NB4 (cell line): ENCODE measurements around the gene ZNF419.

Experiments used
- DNase-seq: peaks from one replicate; pipeline ENCODE4 v3.0.0; 2010; ENCODE audit warnings: low read depth
- H3K4me3 ChIP-seq: one replicate; pipeline ENCODE4 v1.5.1; 2011; ENCODE audit warnings: mild to moderate bottlenecking, low read depth, low read length, moderate library complexity
- CTCF ChIP-seq: IDR thresholded peaks from one replicate; pipeline ENCODE4 v1.5.1; 2012; ENCODE audit warnings: low read depth, low read length
- MAX ChIP-seq: IDR thresholded peaks from 2 replicates; pipeline ENCODE4 v1.6.1; 2011; ENCODE audit warnings: low read depth, low read length
- MYC ChIP-seq: IDR thresholded peaks from 2 replicates; pipeline ENCODE4 v1.6.1; 2011; ENCODE audit warnings: low read depth, low read length
- POLR2A ChIP-seq: IDR thresholded peaks from 2 replicates; pipeline ENCODE4 v1.6.1; 2011; ENCODE audit warnings: mild to moderate bottlenecking; ENCODE audit not compliant: insufficient read length; ENCODE audit errors: extremely low read depth

ZNF419 gene

GRCh38 chr19:57527136-57527881 lies 39.8 kb downstream of the ZNF419 start, which contains the start of gene ZNF549:
Gene ZNF549, plus strand, starts transcription at chr19:57527356. Its CDS starts 218 bp downstream, at chr19:57527574.
- peak; percentile 88 for DNase-seq

DNA sequence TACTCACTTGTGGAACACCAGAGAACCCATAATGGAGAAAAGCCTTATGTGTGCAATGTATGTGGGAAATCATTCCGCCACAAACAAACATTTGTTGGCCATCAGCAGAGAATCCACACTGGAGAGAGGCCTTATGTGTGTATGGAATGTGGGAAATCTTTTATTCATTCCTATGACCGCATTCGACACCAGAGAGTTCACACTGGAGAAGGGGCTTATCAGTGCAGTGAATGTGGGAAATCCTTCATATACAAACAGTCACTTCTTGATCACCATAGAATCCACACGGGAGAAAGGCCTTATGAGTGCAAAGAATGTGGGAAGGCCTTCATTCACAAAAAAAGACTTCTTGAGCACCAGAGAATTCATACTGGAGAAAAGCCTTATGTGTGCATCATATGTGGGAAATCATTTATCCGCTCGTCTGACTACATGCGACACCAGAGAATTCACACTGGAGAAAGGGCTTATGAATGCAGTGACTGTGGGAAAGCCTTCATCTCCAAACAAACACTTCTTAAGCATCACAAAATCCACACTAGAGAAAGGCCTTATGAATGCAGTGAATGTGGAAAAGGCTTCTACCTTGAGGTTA lies 50.5 kb downstream of the ZNF419 start:
- no peak overlapping the region for H3K4me3 ChIP-seq
- TF ChIP-seq POLR2A = no peak
- no peak for TF ChIP-seq CTCF
- TF ChIP-seq MYC = no peak
- TF ChIP-seq MAX = no peak
- no peak for DNase-seq

More at GRCh38 chr19:57527136-57527881, 39.8 kb downstream of the ZNF419 start, which contains the start of gene ZNF549:
- peak within 1 kb of the TSS; percentile 79 for H3K4me3 ChIP-seq
- TF ChIP-seq MYC (no peak), CTCF (no peak), MAX (peak; percentile 55), POLR2A (peak; percentile 29)
